ENCODE measurements around the gene DNAJC18. TPM values are rescaled to one million over a fixed set of nuclear protein-coding genes. Genes with fewer than 3 reads are reported as not detected.
"Not testable (repeated sequence)": the region's sequence is repeated elsewhere in the genome, so short reads cannot be mapped to it uniquely, and the experiment has no call there.

DNAJC18 gene
- polyA plus RNA-seq (2011; rRNA removed): 12.7 and 17.7 TPM in 2 replicates
- polyA minus RNA-seq (2011; rRNA and poly(A)+ RNA removed): 9.1 and 9.9 TPM in 2 replicates

GRCh38 chr5:139439013-139439903 lies at the start of gene DNAJC18:
Gene DNAJC18, minus strand, starts transcription at chr5:139439525. Its CDS starts 80 bp downstream, at chr5:139439445.
- DNase-seq (ENCODE audit: low read depth, low spot score): peak; percentile 78
- H3K9me3 ChIP-seq (ENCODE audit: control insufficient read depth, insufficient read depth, low read length): no peaks in the 10 kb centered on the region; the same call in 1 of the 2 replicates
- H3K4me3 ChIP-seq (ENCODE audit: low read depth, low read length): peak within 1 kb of the TSS; percentile 95
- H3K27me3 ChIP-seq (ENCODE audit: control insufficient read depth, insufficient read depth, low read length): no peaks in the 10 kb centered on the region
- peak within 1 kb of the TSS; percentile 89 for H3K27ac ChIP-seq (ENCODE audit: low read depth, low read length)
- no peak for TF ChIP-seq CTCF (IDR thresholded peaks at IDR 0.05; ENCODE audit: low read depth, low read length)
- POLR2A ChIA-PET: interaction anchor here (0.6 to 1.3 kb wide), 3 partner anchors 43 to 78 kb away, joined by 3 to 4 read pairs (median 3); partner anchors contain the start of gene STING1
- CTCF ChIA-PET: interaction anchor here (0.6 to 3.4 kb wide), 3 partner anchors 17 to 194 kb away, joined by 3 to 14 read pairs (median 5); no protein-coding TSS in a partner anchor

DNA sequence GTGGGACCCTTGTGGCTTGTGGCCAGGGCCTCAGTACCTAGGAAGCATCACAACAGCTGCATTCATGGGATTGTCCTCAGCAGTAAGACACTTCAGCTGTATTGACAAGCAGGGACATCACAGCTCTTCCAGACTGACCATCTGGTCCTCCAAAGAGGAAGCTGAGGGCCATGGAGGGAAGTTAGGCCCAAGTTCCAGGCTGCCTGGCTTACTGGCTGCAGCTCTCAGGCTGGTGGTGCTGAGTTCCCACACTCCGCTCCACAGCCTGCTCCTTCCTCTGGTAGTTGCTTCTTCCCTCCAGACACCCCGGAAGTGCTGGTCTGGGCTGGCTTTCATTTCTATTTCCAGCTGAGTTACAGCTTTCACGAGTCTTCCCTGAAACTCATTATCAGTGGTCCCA lies 48.9 kb upstream of the DNAJC18 start:
- ChIA-PET POLR2A (interaction anchor here (0.7 kb wide), 1 partner anchor 123 kb away, joined by 3 read pairs; no protein-coding TSS in a partner anchor), CTCF (no interaction called here)
- H3K27me3 ChIP-seq (ENCODE audit: control insufficient read depth, insufficient read depth, low read length): no peaks in the 10 kb centered on the region
- no peak overlapping the region for H3K4me3 ChIP-seq (ENCODE audit: low read depth, low read length)
- no peaks in the 10 kb centered on the region for H3K9me3 ChIP-seq (ENCODE audit: control insufficient read depth, insufficient read depth, low read length)
- no peak overlapping the region for H3K27ac ChIP-seq (ENCODE audit: low read depth, low read length)
- TF ChIP-seq CTCF (IDR thresholded peaks at IDR 0.05; ENCODE audit: low read depth, low read length): no peak
- DNase-seq (ENCODE audit: low read depth, low spot score): no peak

DNA sequence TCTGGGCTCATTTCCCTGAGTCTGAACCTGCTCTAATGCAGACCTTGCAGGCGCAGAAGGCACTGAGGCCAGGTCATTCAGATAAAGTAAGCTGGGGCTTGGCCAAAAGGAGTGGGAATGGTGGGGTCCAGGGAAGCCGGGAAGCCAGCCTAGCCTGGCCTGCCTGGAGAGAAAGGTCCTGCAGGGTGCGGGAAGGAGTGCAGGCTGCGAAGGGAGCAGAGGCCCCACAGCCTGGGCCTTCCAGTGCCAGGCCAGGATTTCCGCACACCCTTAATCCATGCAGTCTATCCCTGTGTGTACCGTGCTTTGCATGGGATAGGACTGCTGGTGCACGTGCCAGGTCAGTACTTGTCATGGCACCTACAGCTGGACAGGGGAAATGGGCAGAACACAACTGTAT lies 46.9 kb upstream of the DNAJC18 start:
- CTCF ChIA-PET: no interaction called here
- no peak for TF ChIP-seq CTCF (IDR thresholded peaks at IDR 0.05; ENCODE audit: low read depth, low read length)
- Histone ChIP-seq H3K27me3 (ENCODE audit: control insufficient read depth, insufficient read depth, low read length) (no peaks in the 10 kb centered on the region), H3K9me3 (ENCODE audit: control insufficient read depth, insufficient read depth, low read length) (no peaks in the 10 kb centered on the region), H3K27ac (ENCODE audit: low read depth, low read length) (no peak overlapping the region), H3K4me3 (ENCODE audit: low read depth, low read length) (no peak overlapping the region)
- no peak for DNase-seq (ENCODE audit: low read depth, low spot score)
- POLR2A ChIA-PET: no interaction called here

DNA sequence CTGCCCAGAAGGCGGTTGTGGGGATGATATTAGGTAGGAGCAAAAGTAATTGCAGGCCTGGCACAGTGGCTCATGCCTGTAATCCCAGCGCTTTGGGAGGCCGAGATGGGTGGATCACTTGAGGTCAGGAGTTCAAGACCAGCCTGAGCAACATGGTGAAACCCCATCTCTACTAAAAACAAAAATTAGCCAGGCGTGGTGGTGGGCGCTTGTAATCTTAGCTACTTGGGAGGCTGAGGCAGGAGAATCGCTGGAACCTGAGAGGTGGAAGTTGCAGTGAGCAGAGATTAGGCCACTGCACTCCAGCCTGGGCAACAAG lies 43.5 kb upstream of the DNAJC18 start:
- DNase-seq (ENCODE audit: low read depth, low spot score); H3K27me3 ChIP-seq (ENCODE audit: control insufficient read depth, insufficient read depth, low read length); H3K9me3 ChIP-seq (ENCODE audit: control insufficient read depth, insufficient read depth, low read length): not testable (repeated sequence)
- ChIA-PET POLR2A (interaction anchor here (0.9 to 1.5 kb wide), 5 partner anchors 9 to 78 kb away, joined by 3 to 7 read pairs (median 5); partner anchors contain the start of gene UBE2D2), CTCF (interaction anchor here (1.0 to 1.7 kb wide), 3 partner anchors 30 to 61 kb away, joined by 3 to 8 read pairs (median 5); no protein-coding TSS in a partner anchor)
- Histone ChIP-seq H3K4me3 (ENCODE audit: low read depth, low read length) (0 out of 2 replicates have a peak overlapping the region, but pooled peaks have one; percentile 76), H3K27ac (ENCODE audit: low read depth, low read length) (peak overlapping the region; percentile 92)

DNA sequence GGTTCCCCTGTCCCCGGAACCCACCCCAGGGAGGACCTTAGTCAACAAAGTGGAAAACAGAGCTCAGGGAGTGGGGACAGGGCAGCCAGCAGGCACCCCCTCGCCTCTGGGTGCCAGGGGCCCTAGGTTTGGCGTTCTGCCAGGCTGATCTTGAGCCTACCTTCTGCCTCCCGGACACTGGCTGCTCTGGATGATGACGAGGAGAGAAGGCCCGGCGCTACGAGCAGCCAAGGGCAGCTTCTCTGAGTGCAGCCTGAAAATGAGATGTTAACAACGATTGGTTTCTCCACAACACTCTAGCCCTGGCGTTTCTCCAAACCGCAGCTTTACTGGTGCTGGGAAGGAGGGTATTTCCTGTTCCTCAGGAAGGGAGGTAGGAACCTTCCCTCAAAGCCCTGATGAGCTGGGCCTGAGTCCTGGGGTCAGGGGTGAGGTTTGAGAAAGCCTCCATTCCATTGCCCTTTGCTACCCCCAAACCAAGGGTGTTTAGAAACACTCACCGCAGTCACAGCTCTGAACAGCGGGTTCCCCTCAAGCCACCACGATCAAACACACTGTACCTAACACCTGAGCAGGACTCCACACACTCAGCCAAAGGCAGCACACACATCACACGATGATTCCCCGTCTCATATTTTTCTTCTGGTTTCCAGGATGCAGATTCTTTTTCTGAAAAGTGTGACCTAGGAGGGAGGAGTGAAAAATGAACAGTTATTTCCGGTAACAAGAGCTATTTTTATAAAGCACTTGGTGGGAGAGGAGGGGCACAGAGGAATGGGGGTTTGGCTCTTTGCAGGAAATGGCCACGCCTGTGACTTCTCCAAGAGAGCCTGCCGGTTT lies 42.9 kb upstream of the DNAJC18 start, which contains the start of gene STING1:
TSS of gene STING1 (minus strand) at position 709 of the 840 bp plus-strand sequence. CDS start 1,054 bp downstream, outside the sequence.
- peak; percentile 94 for DNase-seq (ENCODE audit: low read depth, low spot score)
- ChIA-PET CTCF (interaction anchor here (0.9 to 1.7 kb wide), 4 partner anchors 21 to 60 kb away, joined by 3 to 8 read pairs (median 4); no protein-coding TSS in a partner anchor), POLR2A (interaction anchor here (0.5 to 1.5 kb wide), 10 partner anchors 9 to 93 kb away, joined by 3 to 7 read pairs (median 4); partner anchors contain the start of genes DNAJC18 and UBE2D2)
- H3K27me3 ChIP-seq (ENCODE audit: control insufficient read depth, insufficient read depth, low read length): no peaks in the 10 kb centered on the region
- H3K27ac ChIP-seq (ENCODE audit: low read depth, low read length): peak within 1 kb of the TSS; percentile 92
- H3K4me3 ChIP-seq (ENCODE audit: low read depth, low read length): peak within 1 kb of the TSS; percentile 76
- TF ChIP-seq CTCF (IDR thresholded peaks at IDR 0.05; ENCODE audit: low read depth, low read length): no peak
- H3K9me3 ChIP-seq (ENCODE audit: control insufficient read depth, insufficient read depth, low read length): no peaks in the 10 kb centered on the region
